GM18873 (cell line): ENCODE measurements around the gene LRSAM1.

ENCODE experiments used
- ATAC-seq: cut with Tn5 transposase; IDR thresholded peaks from one replicate; pipeline ENCODE4 v1.9.1; 2021; ENCODE audit warnings: mild to moderate bottlenecking, moderate library complexity, moderate number of reproducible peaks; ENCODE audit not compliant: unreplicated experiment, low FRiP score

Gene LRSAM1

GRCh38 chr9:127450830-127451607, at the start of gene LRSAM1, which contains the start of gene RPL12:
LRSAM1 (plus strand) TSS chr9:127451510; CDS start chr9:127454528, 3,018 bp downstream.
RPL12 (minus strand) TSS chr9:127451406; CDS start chr9:127451317, 89 bp downstream.
- peak; percentile 67 for ATAC-seq

- no peak for ATAC-seq
These were observed 48.8 kb upstream of the LRSAM1 start for GRCh38 chr9:127402401-127403090.

- ATAC-seq = no peak
These were observed 47.7 kb upstream of the LRSAM1 start for GRCh38 chr9:127403507-127404192.

- no peak for ATAC-seq
These were observed 46.7 kb upstream of the LRSAM1 start for GRCh38 chr9:127404631-127405030.

GRCh38 chr9:127405344-127406125, 45.8 kb upstream of the LRSAM1 start:
- ATAC-seq = no peak

- no peak for ATAC-seq
These were observed 44.4 kb upstream of the LRSAM1 start for GRCh38 chr9:127406799-127407491.

GRCh38 chr9:127407492-127407843, 43.8 kb upstream of the LRSAM1 start:
- no peak for ATAC-seq

- no peak for ATAC-seq
These were observed 40.2 kb upstream of the LRSAM1 start for GRCh38 chr9:127411122-127411521.

GRCh38 chr9:127415141-127415540, 36.2 kb upstream of the LRSAM1 start:
- no peak for ATAC-seq

GRCh38 chr9:127415657-127416056, 35.7 kb upstream of the LRSAM1 start:
- no peak for ATAC-seq

GRCh38 chr9:127417131-127418036, 33.9 kb upstream of the LRSAM1 start:
- no peak for ATAC-seq

- ATAC-seq = no peak
These were observed 33.3 kb upstream of the LRSAM1 start for GRCh38 chr9:127418037-127418471.

- no peak for ATAC-seq
These were observed 32.0 kb upstream of the LRSAM1 start for GRCh38 chr9:127419348-127419747.

GRCh38 chr9:127421057-127421456, 30.3 kb upstream of the LRSAM1 start:
- no peak for ATAC-seq

- ATAC-seq = no peak
These were observed 29.1 kb upstream of the LRSAM1 start for GRCh38 chr9:127422133-127422782.

- ATAC-seq = no peak
These were observed 28.5 kb upstream of the LRSAM1 start for GRCh38 chr9:127422787-127423186.

GRCh38 chr9:127423476-127423933, 27.8 kb upstream of the LRSAM1 start:
- ATAC-seq = no peak
